Natural killer cell (primary cell): ENCODE measurements around the gene TTBK1. TPM values are rescaled to one million over a fixed set of nuclear protein-coding genes. Genes with fewer than 3 reads are reported as not detected.

Source experiments
- ATAC-seq, 3 donors: fragments of 150-1000 bp in 2 of 3; fragments of 200-7000 bp in 1 of 3; cut with Tn5 transposase; 1 replicate in 1 of 3; 2 replicates in 2 of 3; pipeline ENCODE4 v1.10.0; 2021; ENCODE audit warnings: mild to moderate bottlenecking in 2 of 3, moderate library complexity in 2 of 3
- DNase-seq, 2 donors: peaks; one replicate each; pipeline versions ENCODE4 v3.0.0 to v3.0.0-alpha.2; 2013 to 2021; ENCODE audit warnings: mixed read lengths in 1 of 2
- H3K27ac ChIP-seq: one replicate; pipeline ENCODE4 v1.5.1; 2013; ENCODE audit warnings: mild to moderate bottlenecking, low read length
- H3K27me3 ChIP-seq: one replicate; pipeline ENCODE4 v1.6.1; 2013; ENCODE audit warnings: low read length; ENCODE audit not compliant: control insufficient read depth, insufficient read depth
- H3K36me3 ChIP-seq: one replicate; pipeline ENCODE4 v1.6.1; 2013; ENCODE audit warnings: low read length; ENCODE audit not compliant: control insufficient read depth, insufficient read depth
- H3K4me1 ChIP-seq: one replicate; pipeline ENCODE4 v1.6.1; 2013; ENCODE audit warnings: low read length; ENCODE audit not compliant: control insufficient read depth, insufficient read depth
- H3K4me3 ChIP-seq: one replicate; pipeline ENCODE4 v1.5.1; 2013; ENCODE audit warnings: low read length
- H3K9me3 ChIP-seq: one replicate; pipeline ENCODE4 v1.6.1; 2013; ENCODE audit warnings: low read length; ENCODE audit not compliant: control insufficient read depth, insufficient read depth
- H3K27ac Mint-ChIP-seq, 2 donors: one replicate each; pipeline ENCODE4 v1.8.0; 2022; ENCODE audit warnings: mild to moderate bottlenecking in 2 of 2, mixed read lengths in 2 of 2, moderate library complexity in 1 of 2
- H3K27me3 Mint-ChIP-seq, 2 donors: one replicate each; pipeline ENCODE4 v1.8.0; 2022; ENCODE audit warnings: low read depth in 2 of 2, mixed read lengths in 2 of 2
- H3K36me3 Mint-ChIP-seq: one replicate; pipeline ENCODE4 v1.8.0; 2022; ENCODE audit warnings: mixed read lengths
- H3K4me1 Mint-ChIP-seq, 2 donors: one replicate each; pipeline ENCODE4 v1.8.0; 2022; ENCODE audit warnings: mixed read lengths in 2 of 2
- H3K4me3 Mint-ChIP-seq: one replicate; pipeline ENCODE4 v1.8.0; 2022; ENCODE audit warnings: mild to moderate bottlenecking, moderate library complexity, mixed read lengths
- H3K9me3 Mint-ChIP-seq, 2 donors: one replicate each; pipeline ENCODE4 v1.8.0; 2022; ENCODE audit warnings: mixed read lengths in 2 of 2
- WGBS: methylation state at CpG from one replicate; pipeline ENCODE4 v1.1.7; 2013; ENCODE audit warnings: missing lambda C conversion rate; ENCODE audit not compliant: insufficient coverage; 5-methylcytosine and 5-hydroxymethylcytosine counted together
- intact Hi-C: fragments of 100-400 bp; cut with micrococcal nuclease; formaldehyde crosslinking; loops from one replicate; pipeline ENCODE4 v1.14.2; 2022
- total RNA-seq, 4 donors: library from RNA; stranded (reverse); fragments of 120-200 nt in 1 of 4; gene quantifications; one replicate each; pipeline versions ENCODE4 v1.2.3 to v1.2.4, GENCODE V29; 2013 to 2022
- TF ChIP-seq, protein P1 (sequence below): fragments of 200-600 bp; IDR thresholded peaks from one replicate; pipeline ENCODE4 v1.8.0; 2022; ENCODE audit warnings: antibody characterized with exemption

TTBK1 gene
- total RNA-seq, 3 donors from 2014 or later (not counting 1 experiment from before 2014, with no cell fraction given) = 0.07 TPM; not detected in 2

DNA sequence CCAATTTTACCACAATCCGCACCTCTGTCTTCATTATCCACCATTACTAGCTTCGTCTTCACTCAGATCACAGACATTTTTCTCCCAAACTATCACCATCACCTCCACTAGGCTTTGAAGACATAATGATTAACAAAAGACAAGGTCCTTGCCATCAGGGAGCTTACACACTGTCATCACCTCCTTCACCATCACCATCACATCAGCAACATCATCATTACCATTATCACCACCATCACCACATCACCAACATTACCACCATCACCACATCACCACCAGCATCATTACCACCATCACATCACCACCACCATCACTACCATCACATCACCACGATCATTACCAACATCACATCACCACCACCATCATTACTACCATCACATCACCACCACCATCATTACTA lies 50.4 kb downstream of the TTBK1 start:
- Histone ChIP-seq H3K36me3 (no peaks in the 10 kb centered on the region), H3K9me3 (no peaks in the 10 kb centered on the region), H3K27me3 (peaks cover 3% of the 10 kb centered on the region), H3K4me3 (no peak overlapping the region), H3K4me1 (no peaks in the 10 kb centered on the region), H3K27ac (no peak overlapping the region)
- 90% methylated on average over 3 of the region's 3 CpGs for WGBS
- Mint-ChIP-seq H3K36me3 (no peaks in the 10 kb centered on the region), H3K27ac (no peak overlapping the region), H3K27me3 (peaks cover 0 to 7% of the 10 kb centered on the region in 2 donors), H3K4me3 (no peak overlapping the region), H3K4me1 (no peaks in the 10 kb centered on the region), H3K9me3 (no peaks in the 10 kb centered on the region)
- intact Hi-C loops = no loop called here
- ATAC-seq = no peak
- DNase-seq = no peak
- TF ChIP-seq, protein P1, sequence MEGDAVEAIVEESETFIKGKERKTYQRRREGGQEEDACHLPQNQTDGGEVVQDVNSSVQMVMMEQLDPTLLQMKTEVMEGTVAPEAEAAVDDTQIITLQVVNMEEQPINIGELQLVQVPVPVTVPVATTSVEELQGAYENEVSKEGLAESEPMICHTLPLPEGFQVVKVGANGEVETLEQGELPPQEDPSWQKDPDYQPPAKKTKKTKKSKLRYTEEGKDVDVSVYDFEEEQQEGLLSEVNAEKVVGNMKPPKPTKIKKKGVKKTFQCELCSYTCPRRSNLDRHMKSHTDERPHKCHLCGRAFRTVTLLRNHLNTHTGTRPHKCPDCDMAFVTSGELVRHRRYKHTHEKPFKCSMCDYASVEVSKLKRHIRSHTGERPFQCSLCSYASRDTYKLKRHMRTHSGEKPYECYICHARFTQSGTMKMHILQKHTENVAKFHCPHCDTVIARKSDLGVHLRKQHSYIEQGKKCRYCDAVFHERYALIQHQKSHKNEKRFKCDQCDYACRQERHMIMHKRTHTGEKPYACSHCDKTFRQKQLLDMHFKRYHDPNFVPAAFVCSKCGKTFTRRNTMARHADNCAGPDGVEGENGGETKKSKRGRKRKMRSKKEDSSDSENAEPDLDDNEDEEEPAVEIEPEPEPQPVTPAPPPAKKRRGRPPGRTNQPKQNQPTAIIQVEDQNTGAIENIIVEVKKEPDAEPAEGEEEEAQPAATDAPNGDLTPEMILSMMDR = no peak

DNA sequence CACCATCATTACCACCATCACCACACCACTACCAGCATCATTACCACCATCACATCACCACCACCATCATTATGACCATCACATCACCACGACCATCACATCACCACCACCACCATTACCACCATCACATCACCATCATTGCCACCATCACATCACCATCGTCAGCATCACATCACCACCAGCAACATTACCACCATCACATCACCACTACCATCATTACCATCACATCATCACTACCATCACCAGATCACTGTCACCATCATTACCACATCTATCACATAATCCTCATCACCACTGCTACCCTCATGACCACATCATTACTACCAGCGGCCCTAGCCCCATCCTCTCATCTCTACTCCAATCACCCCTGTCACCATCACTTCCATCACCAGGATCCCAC lies 51.3 kb downstream of the TTBK1 start:
- H3K9me3 ChIP-seq = no peaks in the 10 kb centered on the region
- Mint-ChIP-seq H3K4me3 (no peak overlapping the region), H3K27ac (no peak overlapping the region), H3K4me1 (no peaks in the 10 kb centered on the region), H3K9me3 (no peaks in the 10 kb centered on the region), H3K36me3 (no peaks in the 10 kb centered on the region), H3K27me3 (peaks cover 0 to 7% of the 10 kb centered on the region in 2 donors)
- TF ChIP-seq, protein P1 = no peak
- no peak overlapping the region for H3K27ac ChIP-seq
- no peak for DNase-seq
- no peak for ATAC-seq
- 77% methylated on average over 3 of the region's 3 CpGs for WGBS
- H3K4me1 ChIP-seq = no peaks in the 10 kb centered on the region
- H3K27me3 ChIP-seq = peaks cover 3% of the 10 kb centered on the region
- no peaks in the 10 kb centered on the region for H3K36me3 ChIP-seq
- intact Hi-C loops = no loop called here
- no peak overlapping the region for H3K4me3 ChIP-seq

DNA sequence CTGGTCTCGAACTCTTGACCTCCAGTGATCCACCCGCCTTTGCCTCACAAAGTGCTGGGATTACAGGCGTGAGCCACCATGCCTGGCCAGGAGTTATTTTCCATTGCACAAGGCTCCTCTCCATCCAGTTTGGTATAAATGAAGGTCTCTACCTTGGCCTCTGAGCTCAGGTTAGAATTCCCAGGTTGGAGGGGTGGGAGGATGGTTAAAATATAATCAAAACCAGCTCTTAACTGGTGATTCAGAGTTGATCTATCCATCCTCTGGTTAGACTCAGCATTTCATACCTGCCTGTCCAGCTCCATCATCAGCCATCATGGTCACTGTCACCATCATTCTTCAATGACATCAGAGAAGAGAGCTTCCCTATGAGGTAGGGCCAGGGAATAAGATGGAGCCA lies 52.2 kb downstream of the TTBK1 start:
- 88% methylated on average over 3 of the region's 3 CpGs for WGBS
- Mint-ChIP-seq H3K27ac (no peak overlapping the region), H3K4me1 (no peaks in the 10 kb centered on the region), H3K27me3 (peaks cover 0 to 6% of the 10 kb centered on the region in 2 donors), H3K9me3 (no peaks in the 10 kb centered on the region), H3K36me3 (no peaks in the 10 kb centered on the region), H3K4me3 (no peak overlapping the region)
- no peaks in the 10 kb centered on the region for H3K9me3 ChIP-seq
- ATAC-seq (no peak), DNase-seq (no peak)
- TF ChIP-seq, protein P1 = no peak
- H3K4me1 ChIP-seq = no peaks in the 10 kb centered on the region
- H3K27ac ChIP-seq = no peak overlapping the region
- no peak overlapping the region for H3K4me3 ChIP-seq
- H3K36me3 ChIP-seq = no peaks in the 10 kb centered on the region
- intact Hi-C loops = no loop called here
- peaks cover 3% of the 10 kb centered on the region for H3K27me3 ChIP-seq

DNA sequence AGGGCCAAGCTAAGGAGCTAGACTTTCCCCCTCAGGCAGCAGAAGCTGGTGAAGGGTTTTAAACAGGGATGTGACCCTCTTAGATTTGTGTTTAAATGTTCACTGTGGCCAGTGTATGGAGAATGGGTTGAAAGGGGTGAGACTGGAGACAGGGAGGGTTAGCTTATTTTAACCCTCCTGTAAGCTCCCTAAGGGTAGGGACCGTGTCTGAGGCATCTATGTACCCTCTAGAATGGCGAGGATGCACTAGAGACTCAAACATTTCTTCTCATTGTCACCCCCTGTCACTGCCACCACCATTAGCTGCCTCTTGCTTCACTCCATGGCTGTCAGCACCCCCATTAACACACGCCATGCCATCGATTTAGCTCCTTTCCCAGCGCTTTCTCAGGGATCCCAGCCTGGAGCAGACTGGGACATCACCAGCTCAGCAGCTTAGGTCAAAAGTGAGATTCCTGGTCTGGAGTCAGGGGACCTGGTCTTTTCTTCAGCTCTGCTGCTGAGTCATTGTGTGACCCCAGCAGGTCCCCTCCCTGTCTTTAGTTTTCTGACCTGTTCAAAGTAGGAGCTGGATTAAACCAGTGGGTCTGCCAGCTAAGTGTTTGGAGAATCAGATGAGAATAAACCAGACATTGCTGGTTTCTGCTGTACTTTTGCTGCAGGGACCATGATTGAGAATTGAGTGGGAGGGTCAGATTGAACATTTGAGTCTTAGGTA lies 53.7 kb downstream of the TTBK1 start:
- TF ChIP-seq, protein P1 = no peak
- Histone ChIP-seq H3K27ac (no peak overlapping the region), H3K9me3 (no peaks in the 10 kb centered on the region), H3K4me3 (no peak overlapping the region), H3K36me3 (no peaks in the 10 kb centered on the region), H3K27me3 (peaks cover 3% of the 10 kb centered on the region), H3K4me1 (no peaks in the 10 kb centered on the region)
- no peaks in the 10 kb centered on the region for H3K4me1 Mint-ChIP-seq
- no peaks in the 10 kb centered on the region for H3K36me3 Mint-ChIP-seq
- H3K27me3 Mint-ChIP-seq = peaks cover 0 to 2% of the 10 kb centered on the region in 2 donors
- DNase-seq (no peak), ATAC-seq (no peak)
- no peaks in the 10 kb centered on the region for H3K9me3 Mint-ChIP-seq
- 89% methylated on average over 5 of the region's 5 CpGs for WGBS
- intact Hi-C loops = no loop called here
- no peak overlapping the region for H3K4me3 Mint-ChIP-seq
- no peak overlapping the region for H3K27ac Mint-ChIP-seq
